ENCODE data around the gene CFAP119. TPM values are rescaled to one million over a fixed set of nuclear protein-coding genes. Genes with fewer than 3 reads are reported as not detected.

CFAP119 gene
- total RNA-seq, 2 donors from 2014 or later: 3.1 to 13.2 TPM

DNA sequence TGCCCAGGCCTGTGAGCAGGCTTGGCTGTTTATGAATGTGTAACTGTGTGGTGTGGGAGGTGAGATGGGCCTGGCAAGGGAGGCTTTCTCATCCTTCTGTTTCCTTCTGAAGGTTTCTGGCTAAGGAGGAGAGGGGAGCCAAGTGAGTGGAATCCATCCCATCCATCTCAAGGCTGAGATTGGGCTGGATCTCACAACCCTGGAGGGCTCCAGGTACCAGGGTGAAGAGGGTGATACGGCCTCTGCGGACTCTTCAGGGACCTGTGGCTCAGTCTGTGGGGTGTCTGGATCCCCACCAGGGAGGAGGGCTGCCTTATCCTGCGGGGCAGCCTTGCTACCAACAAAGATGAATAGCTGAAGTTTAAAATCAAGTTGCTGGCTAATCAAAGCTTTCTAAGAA lies 18.2 kb upstream of the CFAP119 start:
- Histone ChIP-seq H3K4me1 (replicated peaks) (no peaks in the 10 kb centered on the region), H3K27me3 (replicated peaks; ENCODE audit: insufficient read depth) (no peaks in the 10 kb centered on the region), H3K36me3 (peaks cover 0 to 14% of the 10 kb centered on the region in 2 donors), H3K4me3 (no peak overlapping the region), H3K27ac (no peak overlapping the region), H3K9me3 (no peaks in the 10 kb centered on the region)
- intact Hi-C loops (cut with DNase I): no loop called here
- 83% methylated on average over 3 of the region's 3 CpGs for WGBS
- TF ChIP-seq, protein P1, sequence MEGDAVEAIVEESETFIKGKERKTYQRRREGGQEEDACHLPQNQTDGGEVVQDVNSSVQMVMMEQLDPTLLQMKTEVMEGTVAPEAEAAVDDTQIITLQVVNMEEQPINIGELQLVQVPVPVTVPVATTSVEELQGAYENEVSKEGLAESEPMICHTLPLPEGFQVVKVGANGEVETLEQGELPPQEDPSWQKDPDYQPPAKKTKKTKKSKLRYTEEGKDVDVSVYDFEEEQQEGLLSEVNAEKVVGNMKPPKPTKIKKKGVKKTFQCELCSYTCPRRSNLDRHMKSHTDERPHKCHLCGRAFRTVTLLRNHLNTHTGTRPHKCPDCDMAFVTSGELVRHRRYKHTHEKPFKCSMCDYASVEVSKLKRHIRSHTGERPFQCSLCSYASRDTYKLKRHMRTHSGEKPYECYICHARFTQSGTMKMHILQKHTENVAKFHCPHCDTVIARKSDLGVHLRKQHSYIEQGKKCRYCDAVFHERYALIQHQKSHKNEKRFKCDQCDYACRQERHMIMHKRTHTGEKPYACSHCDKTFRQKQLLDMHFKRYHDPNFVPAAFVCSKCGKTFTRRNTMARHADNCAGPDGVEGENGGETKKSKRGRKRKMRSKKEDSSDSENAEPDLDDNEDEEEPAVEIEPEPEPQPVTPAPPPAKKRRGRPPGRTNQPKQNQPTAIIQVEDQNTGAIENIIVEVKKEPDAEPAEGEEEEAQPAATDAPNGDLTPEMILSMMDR (IDR thresholded peaks at IDR 0.05): no peak
- TF ChIP-seq POLR2A (IDR thresholded peaks at IDR 0.05) (no peak), POLR2AphosphoS5 (IDR thresholded peaks at IDR 0.05) (no peak)
- DNase-seq (ENCODE audit: low spot score): no peak

- Histone ChIP-seq H3K4me3 (no peak overlapping the region), H3K27me3 (replicated peaks; ENCODE audit: insufficient read depth) (no peaks in the 10 kb centered on the region), H3K36me3 (peaks cover 0 to 14% of the 10 kb centered on the region in 2 donors), H3K4me1 (replicated peaks) (no peaks in the 10 kb centered on the region), H3K9me3 (no peaks in the 10 kb centered on the region), H3K27ac (no peak overlapping the region)
- intact Hi-C loops (cut with DNase I): loop anchor here (5.0 kb wide), 1 partner anchor 47 kb away; no protein-coding TSS in a partner anchor
- no peak for DNase-seq (ENCODE audit: low spot score)
- 82% methylated on average over 6 of the region's 6 CpGs for WGBS
- TF ChIP-seq, protein P1 (IDR thresholded peaks at IDR 0.05): no peak
- TF ChIP-seq POLR2A (IDR thresholded peaks at IDR 0.05) (no peak), POLR2AphosphoS5 (IDR thresholded peaks at IDR 0.05) (no peak)
Observed at GRCh38 chr16:30779596-30779995, 17.7 kb upstream of the CFAP119 start.

DNA sequence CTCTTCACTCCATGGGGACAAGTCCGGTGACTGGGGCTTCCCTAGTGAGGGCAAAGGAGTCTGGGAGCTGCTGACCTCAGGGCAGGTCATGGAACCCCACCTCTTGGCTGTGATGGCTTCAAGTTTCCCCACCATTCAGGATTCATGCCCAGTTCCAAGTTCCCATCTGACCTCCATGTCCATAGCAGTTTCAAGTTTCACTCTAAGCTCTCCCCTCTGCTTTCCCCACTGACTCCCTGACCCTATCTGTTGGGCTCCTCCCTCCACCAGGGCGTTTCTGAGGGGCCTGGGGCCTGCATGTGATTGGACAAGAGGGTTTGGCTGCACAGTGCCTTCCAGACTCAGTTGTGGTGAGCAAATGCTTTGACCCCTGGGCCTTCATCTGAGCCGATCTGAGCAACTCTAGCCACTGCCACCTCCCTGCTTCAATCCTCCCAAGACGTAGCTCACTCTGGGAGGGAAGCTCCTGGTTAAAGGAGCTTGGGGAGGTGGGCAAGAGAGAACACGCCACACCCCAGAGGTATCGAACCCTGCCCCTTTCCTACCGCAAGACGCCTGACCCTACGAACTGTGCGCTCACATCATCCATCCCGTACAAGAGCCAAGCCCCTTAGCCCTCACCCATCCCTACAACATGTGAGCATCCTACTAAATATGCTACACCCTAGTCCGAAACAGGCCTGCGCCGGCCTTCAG lies 16.8 kb upstream of the CFAP119 start:
- no peak overlapping the region for H3K27ac ChIP-seq
- 77% methylated on average over 14 of the region's 14 CpGs for WGBS
- no peak for DNase-seq (ENCODE audit: low spot score)

GRCh38 chr16:30777591-30778297 lies 15.9 kb upstream of the CFAP119 start:
- Histone ChIP-seq H3K27me3 (replicated peaks; ENCODE audit: insufficient read depth) (no peaks in the 10 kb centered on the region), H3K4me1 (replicated peaks) (no peaks in the 10 kb centered on the region), H3K4me3 (no peak overlapping the region), H3K9me3 (no peaks in the 10 kb centered on the region), H3K36me3 (peaks cover 0 to 6% of the 10 kb centered on the region in 2 donors), H3K27ac (no peak overlapping the region)
- intact Hi-C loops (cut with DNase I): loop anchor here (5.0 kb wide), 1 partner anchor 45 kb away; no protein-coding TSS in a partner anchor
- TF ChIP-seq POLR2A (IDR thresholded peaks at IDR 0.05): no peak
- TF ChIP-seq POLR2AphosphoS5 (IDR thresholded peaks at IDR 0.05): no peak
- TF ChIP-seq, protein P1 (IDR thresholded peaks at IDR 0.05): no peak
- no peak for DNase-seq (ENCODE audit: low spot score)
- WGBS: 82% methylated on average over 7 of the region's 7 CpGs

More for the DNA sequence above, 16.8 kb upstream of the CFAP119 start:
- intact Hi-C loops (cut with DNase I): loop anchor here (5.0 kb wide), 1 partner anchor 46 kb away; no protein-coding TSS in a partner anchor
- TF ChIP-seq, protein P1 (IDR thresholded peaks at IDR 0.05): no peak
- TF ChIP-seq POLR2A (IDR thresholded peaks at IDR 0.05): no peak
- TF ChIP-seq POLR2AphosphoS5 (IDR thresholded peaks at IDR 0.05): no peak
- no peak overlapping the region for H3K4me3 ChIP-seq
- H3K36me3 ChIP-seq: peaks cover 0 to 13% of the 10 kb centered on the region in 2 donors
- H3K4me1 ChIP-seq (replicated peaks): no peaks in the 10 kb centered on the region
- no peaks in the 10 kb centered on the region for H3K27me3 ChIP-seq (replicated peaks; ENCODE audit: insufficient read depth)
- H3K9me3 ChIP-seq: no peaks in the 10 kb centered on the region

Measured in prostate gland (tissue), 2 donors.